ENCODE results near the gene CDC20. TPM values are rescaled to one million over a fixed set of nuclear protein-coding genes. Genes with fewer than 3 reads are reported as not detected.

CDC20 gene
- total and polyA plus RNA-seq, 2 of the 4 experiments (the other 2 are of a cell fraction): 103 to 107 TPM

- TF ChIP-seq ELK1 (IDR thresholded peaks at IDR 0.05; ENCODE audit: borderline replicate concordance, low read depth, low read length): no peak
- no peak for TF ChIP-seq RFX5 (IDR thresholded peaks at IDR 0.05; ENCODE audit: low read depth, low read length)
- TF ChIP-seq BHLHE40 (IDR thresholded peaks at IDR 0.05; ENCODE audit: low read depth, low read length): no peak
- TF ChIP-seq NFE2L2 (IDR thresholded peaks at IDR 0.05; ENCODE audit: low read depth, low read length): no peak
- TF ChIP-seq, protein P1, sequence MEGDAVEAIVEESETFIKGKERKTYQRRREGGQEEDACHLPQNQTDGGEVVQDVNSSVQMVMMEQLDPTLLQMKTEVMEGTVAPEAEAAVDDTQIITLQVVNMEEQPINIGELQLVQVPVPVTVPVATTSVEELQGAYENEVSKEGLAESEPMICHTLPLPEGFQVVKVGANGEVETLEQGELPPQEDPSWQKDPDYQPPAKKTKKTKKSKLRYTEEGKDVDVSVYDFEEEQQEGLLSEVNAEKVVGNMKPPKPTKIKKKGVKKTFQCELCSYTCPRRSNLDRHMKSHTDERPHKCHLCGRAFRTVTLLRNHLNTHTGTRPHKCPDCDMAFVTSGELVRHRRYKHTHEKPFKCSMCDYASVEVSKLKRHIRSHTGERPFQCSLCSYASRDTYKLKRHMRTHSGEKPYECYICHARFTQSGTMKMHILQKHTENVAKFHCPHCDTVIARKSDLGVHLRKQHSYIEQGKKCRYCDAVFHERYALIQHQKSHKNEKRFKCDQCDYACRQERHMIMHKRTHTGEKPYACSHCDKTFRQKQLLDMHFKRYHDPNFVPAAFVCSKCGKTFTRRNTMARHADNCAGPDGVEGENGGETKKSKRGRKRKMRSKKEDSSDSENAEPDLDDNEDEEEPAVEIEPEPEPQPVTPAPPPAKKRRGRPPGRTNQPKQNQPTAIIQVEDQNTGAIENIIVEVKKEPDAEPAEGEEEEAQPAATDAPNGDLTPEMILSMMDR (conservative IDR thresholded peaks at IDR 0.05; ENCODE audit: low read depth, low read length): no peak
- TF ChIP-seq USF2 (IDR thresholded peaks at IDR 0.05; ENCODE audit: low read depth, low read length): no peak
- no peak for TF ChIP-seq RAD21 (IDR thresholded peaks at IDR 0.05; ENCODE audit: low read length)
- no peak for TF ChIP-seq MAFK (IDR thresholded peaks at IDR 0.05; ENCODE audit: low read depth, low read length)
- TF ChIP-seq FOS (IDR thresholded peaks at IDR 0.05; ENCODE audit: low read depth, low read length): no peak
- TF ChIP-seq RCOR1 (IDR thresholded peaks at IDR 0.05; ENCODE audit: insufficient replicate concordance, low read length): no peak
- TF ChIP-seq MAZ (IDR thresholded peaks at IDR 0.05; ENCODE audit: borderline replicate concordance, low read depth, low read length): no peak
- TF ChIP-seq CEBPB (IDR thresholded peaks at IDR 0.05; ENCODE audit: low read depth, low read length): no peak
- no peak for TF ChIP-seq SMC3 (IDR thresholded peaks at IDR 0.05; ENCODE audit: low read depth, low read length)
- no peak for TF ChIP-seq MXI1 (IDR thresholded peaks at IDR 0.05; ENCODE audit: borderline replicate concordance, low read depth, low read length)
- no peak overlapping the region for H4K5ac ChIP-seq (ENCODE audit: low read depth, low read length)
- POLR2A ChIA-PET (ENCODE audit: unreplicated experiment): no interaction called here
- no peak overlapping the region for H2AK9ac ChIP-seq (replicated peaks; ENCODE audit: low read depth, low read length, poor library complexity)
- intact Hi-C loops (cut with micrococcal nuclease): no loop called here
- WGBS, 2 experiments (ENCODE audit: extremely low coverage in 2 of 2, insufficient read length in 1 of 2): no CpG with 5 or more reads among the region's 1 CpG
- no peak overlapping the region for H3K4me3 ChIP-seq (ENCODE audit: insufficient read depth, low read depth, low read length)
- H3K9ac ChIP-seq (ENCODE audit: low read depth, low read length): no peak overlapping the region
- dilution Hi-C loops (cut with HindIII; ENCODE audit: low sequenced_read_pairs, unreplicated experiment): no loop called here
- no peak overlapping the region for H3K56ac ChIP-seq (ENCODE audit: extremely low read depth, insufficient read depth, low read length)
- H3K79me1 ChIP-seq (ENCODE audit: low read depth in 1 of 2, low read length in 2 of 2): no peaks in the 10 kb centered on the region
- no peak overlapping the region for H3K14ac ChIP-seq (replicated peaks; ENCODE audit: low read depth, low read length)
- no peak overlapping the region for H4K91ac ChIP-seq (ENCODE audit: insufficient read depth, low read depth, low read length)
- no peak overlapping the region for H3K4ac ChIP-seq (ENCODE audit: low read depth, low read length)
- H3K18ac ChIP-seq (ENCODE audit: low read depth, low read length): no peak overlapping the region
- no peaks in the 10 kb centered on the region for H3K36me3 ChIP-seq (ENCODE audit: control insufficient read depth, insufficient read depth, low read length)
- H3K27ac ChIP-seq (ENCODE audit: insufficient read depth, low read length): no peak overlapping the region
- H2BK5ac ChIP-seq (ENCODE audit: low read depth, low read length, poor library complexity, severe bottlenecking): no peak overlapping the region
- no peak overlapping the region for H2AK5ac ChIP-seq (ENCODE audit: low read depth, low read length)
- H3K9me1 ChIP-seq (ENCODE audit: insufficient read depth, low read length): peaks cover 6% of the 10 kb centered on the region; the same call in 1 of the 2 replicates
- no peak overlapping the region for H2BK120ac ChIP-seq (ENCODE audit: low read depth, low read length)
- H2BK15ac ChIP-seq (ENCODE audit: low read depth, low read length): no peak overlapping the region
- H3K27me3 ChIP-seq (ENCODE audit: control insufficient read depth, insufficient read depth, low read length): peaks cover 11% of the 10 kb centered on the region
- no peaks in the 10 kb centered on the region for H4K20me1 ChIP-seq (ENCODE audit: insufficient read depth, low read length)
- H3K4me1 ChIP-seq (ENCODE audit: control insufficient read depth, insufficient read depth, low read length): peaks cover 6% of the 10 kb centered on the region
- in situ Hi-C loops (cut with MboI; ENCODE audit: low sequenced_read_pairs): loop anchor here (5.0 kb wide), 1 partner anchor 33 kb away; no protein-coding TSS in a partner anchor
- CTCF ChIA-PET: no interaction called here
- no peak overlapping the region for H3K23ac ChIP-seq (ENCODE audit: low read depth, low read length)
- H3K4me2 ChIP-seq (ENCODE audit: low read depth, low read length): no peak overlapping the region
- H3K9me3 ChIP-seq (ENCODE audit: control insufficient read depth, insufficient read depth, low read length): no peaks in the 10 kb centered on the region
- ATAC-seq (ENCODE audit: low read depth) (no peak), DNase-seq (no peak)
- no peak overlapping the region for H4K8ac ChIP-seq (ENCODE audit: low read depth in 2 of 2, low read length in 2 of 2)
- H2BK20ac ChIP-seq (ENCODE audit: low read depth, low read length): no peak overlapping the region
- no peak overlapping the region for H2AFZ ChIP-seq (replicated peaks; ENCODE audit: low read length, poor library complexity)
- BruUV-seq (replicated peaks): no TSS peak
These were observed 18.2 kb upstream of the CDC20 start for GRCh38 chr1:43340559-43340958.

All from IMR-90 (cell line).